HG02798 (cell line): ENCODE results near the gene ENTPD8.

Experiments used
- ATAC-seq: cut with Tn5 transposase; IDR thresholded peaks from one replicate; pipeline ENCODE4 v1.9.1; 2021; ENCODE audit warnings: mild to moderate bottlenecking; ENCODE audit not compliant: unreplicated experiment, poor library complexity

Gene ENTPD8

GRCh38 chr9:137449931-137450538, 8.9 kb upstream of the ENTPD8 start:
- ATAC-seq = no peak

GRCh38 chr9:137449081-137449844, 8.1 kb upstream of the ENTPD8 start:
- ATAC-seq = no peak

DNA sequence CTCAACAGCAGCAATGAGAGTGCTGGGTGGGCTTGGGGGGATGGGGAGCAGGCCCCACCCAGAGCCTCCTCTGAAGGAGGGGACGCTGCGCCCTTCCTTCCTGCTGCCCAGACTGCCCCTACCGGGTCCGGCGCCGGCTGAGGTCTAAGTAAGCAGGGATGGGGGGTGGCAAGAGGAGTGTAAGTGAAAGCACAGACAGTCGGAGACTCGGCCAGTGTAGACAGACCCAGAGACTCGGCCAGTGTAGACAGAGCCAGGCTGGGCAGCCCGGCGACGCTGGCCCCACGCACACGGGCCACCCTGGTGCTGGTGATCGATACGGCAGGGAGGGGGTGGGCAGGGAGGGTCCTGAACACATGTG, 7.4 kb upstream of the ENTPD8 start:
- ATAC-seq = no peak

GRCh38 chr9:137447722-137448601, 6.8 kb upstream of the ENTPD8 start:
- no peak for ATAC-seq

- ATAC-seq = no peak
These were observed 5.8 kb upstream of the ENTPD8 start for GRCh38 chr9:137446851-137447471.

DNA sequence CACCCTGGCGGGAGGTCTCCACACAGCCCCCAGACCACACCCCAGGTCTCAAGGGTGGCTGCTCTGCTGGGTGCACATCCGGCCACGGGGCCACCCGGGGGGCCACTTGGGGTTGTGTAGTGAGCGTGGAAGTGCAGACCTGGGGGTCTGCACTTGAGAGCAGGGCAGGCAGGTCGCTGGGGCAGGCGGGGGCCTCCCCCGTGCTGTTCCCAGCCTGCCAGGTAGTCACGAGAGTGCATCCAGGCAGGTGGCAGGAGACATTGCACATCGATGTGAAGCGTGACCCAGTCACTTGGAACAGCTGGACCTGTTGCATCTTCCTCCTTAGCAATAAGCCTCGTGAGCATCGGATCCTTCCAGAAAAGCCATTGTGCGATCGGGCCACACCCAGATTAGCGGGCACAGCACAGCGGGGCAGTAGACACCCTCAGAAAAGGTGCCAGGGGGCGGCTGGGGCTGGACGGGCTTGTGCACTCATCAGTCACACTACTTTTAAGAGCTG, 4.8 kb upstream of the ENTPD8 start:
- ATAC-seq = no peak

- peak; percentile 66 for ATAC-seq
These were observed 4.2 kb upstream of the ENTPD8 start for GRCh38 chr9:137445275-137445807.

GRCh38 chr9:137444106-137444790, 3.1 kb upstream of the ENTPD8 start:
- ATAC-seq = no peak

DNA sequence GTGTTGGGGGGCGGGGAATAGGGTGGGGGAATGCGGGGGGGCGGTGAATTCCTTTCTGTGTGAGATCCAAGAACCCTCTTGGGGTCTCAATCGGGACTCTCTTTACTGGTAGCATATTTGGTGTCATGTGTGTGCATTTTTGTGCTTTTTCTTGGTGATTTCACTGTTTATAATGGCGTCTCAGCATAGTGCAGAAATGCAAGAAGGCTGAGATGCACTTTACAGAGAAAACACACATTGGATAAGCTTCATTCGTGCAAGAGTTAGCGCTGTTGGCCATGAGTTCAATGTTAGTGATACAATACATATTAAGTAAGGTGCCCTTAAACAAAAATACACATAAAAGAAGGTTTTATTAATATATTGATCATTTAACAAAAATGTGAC, 771 bp upstream of the ENTPD8 start:
- ATAC-seq = no peak

DNA sequence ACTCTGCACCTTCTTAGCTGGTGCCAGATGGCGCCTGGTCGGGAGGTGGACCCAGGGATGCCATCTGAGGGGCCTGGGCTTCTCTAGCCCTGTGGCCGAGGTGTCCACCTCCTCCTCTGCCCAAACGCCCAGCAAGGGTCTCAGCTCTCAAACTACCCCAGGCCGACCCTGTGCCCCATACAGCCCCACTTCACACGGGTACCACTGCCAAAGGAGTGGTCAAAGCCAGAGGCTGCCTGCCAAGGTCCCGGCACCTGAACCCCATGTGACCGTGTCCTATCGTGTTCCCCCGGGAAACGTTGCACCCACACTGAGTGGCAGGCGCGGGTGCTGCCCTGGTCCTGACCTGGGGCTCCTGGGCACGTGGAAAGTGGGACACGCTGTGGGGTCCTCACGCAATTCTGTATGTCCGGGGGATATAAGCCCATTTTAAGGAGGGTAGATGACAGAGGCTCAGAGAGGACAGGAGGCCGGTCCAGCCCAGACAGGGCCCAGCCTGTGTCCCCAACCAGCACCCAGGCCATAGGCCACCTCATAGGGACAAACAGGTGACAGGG, 1.9 kb downstream of the ENTPD8 start:
- no peak for ATAC-seq

- no peak for ATAC-seq
These were observed 2.5 kb downstream of the ENTPD8 start for GRCh38 chr9:137438591-137439157.

DNA sequence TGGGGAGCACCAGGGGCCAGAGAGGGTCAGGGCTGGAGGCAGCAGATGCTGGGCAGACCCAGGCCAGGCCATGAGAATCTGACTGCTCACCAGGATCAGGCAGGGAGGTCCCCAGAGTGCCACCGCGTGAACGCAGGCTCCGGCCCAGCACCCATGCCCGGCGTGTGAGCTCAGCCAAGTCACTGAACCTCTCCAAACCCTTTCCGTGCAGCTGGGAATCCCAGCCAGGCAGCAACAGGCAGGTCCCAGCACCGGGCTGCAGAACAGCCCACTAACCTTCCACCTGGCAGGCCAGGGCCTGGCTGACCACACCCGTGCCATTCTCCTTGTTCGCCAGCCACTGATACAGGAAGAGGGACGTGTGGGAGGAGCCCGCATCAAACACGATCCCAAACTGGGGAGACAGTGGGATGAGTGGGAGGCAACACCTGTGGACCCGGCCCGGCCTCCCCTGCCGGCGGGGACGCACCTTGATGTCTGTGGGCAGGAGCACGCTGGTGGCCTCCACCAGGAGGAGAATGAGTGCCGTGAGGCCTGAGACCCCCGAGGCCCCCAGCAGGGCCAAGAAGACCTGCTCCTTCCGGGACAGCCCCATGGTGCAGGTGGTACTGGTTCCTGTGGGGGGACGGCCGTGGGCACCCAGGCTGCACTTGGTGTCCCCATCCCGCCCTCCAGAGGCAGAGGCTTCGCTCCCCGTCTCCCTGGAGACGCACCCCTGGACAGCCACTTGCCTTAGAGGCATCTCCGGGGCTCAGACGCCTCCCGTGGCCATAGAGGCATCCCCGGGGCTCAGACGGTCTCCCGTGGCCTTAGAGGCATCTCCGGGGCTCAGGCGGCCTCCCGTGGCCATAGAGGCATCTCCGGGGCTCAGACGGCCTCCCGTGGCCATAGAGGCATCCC, 3.2 kb downstream of the ENTPD8 start:
- no peak for ATAC-seq

DNA sequence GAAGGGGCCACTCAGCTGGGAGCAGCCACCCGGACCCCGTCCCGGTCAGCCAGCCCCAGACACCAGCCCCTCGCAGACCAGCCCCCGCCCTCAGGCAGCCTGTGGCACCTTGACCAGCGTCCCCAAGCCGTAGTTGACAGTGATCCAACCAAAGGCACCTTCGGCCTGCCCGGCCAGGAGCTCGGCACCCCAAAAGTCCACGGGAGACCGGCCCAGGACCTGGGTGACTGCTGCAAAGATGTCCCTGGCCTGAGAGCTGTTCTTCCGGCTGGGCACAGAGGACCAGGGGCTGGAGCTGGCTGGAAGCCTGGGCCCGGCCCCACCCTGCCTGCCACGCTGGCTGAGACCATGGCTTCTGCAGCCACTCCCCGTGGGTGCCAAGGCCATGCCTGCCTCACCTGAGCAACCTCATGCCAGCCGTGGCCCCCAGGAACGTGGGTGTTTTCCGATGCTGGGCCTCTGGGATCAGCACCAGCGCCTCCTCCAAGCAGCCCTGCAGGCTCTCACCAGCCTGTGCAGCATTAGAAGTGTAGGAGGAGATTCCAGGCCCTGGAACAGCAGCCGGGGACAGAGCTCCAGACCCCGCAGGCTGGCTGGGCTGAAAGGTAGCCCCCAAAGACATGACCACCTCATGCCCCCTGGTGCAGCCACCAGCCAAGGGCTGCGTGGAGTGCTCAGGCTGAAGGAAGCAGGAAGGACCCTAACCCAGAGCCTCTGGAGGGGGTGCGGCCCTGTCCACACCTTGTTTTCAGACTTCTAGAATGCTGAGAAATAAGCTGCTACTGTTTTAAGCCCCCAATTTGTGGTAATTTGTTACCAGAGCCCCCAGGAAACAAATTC, 4.2 kb downstream of the ENTPD8 start:
- ATAC-seq = no peak

DNA sequence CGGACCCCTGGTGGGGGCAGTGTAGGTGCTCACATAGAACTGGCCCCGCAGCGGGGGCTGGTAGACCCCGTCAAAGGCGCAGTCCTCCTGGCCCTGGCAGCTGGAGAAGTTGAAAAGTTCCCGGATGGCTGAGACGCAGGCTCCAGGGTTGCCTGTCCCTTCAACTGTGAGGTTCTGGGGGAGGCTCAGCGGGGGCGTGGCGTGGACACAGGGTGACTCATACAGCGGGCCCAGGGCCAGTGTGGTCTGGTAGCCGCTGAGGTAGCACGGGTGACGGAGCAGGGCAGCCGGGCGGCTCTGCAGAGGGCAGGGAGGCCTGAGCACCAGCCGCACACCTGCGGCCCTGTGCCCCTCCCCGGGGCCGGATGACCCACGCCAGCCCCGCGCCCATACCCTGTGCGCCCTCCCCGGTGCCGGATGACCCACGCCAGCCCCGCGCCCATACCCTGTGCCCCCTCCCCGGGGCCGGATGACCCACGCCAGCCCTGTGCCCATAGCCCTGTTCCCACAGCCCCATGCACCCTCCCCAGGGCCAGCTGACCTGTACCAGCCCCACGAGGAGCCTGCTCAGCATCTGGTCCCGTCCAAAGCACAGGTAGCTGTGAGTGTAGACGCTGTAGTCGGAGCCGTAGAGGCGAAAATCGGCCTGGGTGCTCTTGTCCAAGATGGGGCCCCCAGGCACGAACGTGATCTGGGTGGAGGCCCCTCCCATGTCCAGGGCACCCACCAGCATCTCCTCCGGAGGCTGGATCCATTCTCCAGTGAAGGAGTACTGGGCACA, 5.0 kb downstream of the ENTPD8 start:
- ATAC-seq = no peak

DNA sequence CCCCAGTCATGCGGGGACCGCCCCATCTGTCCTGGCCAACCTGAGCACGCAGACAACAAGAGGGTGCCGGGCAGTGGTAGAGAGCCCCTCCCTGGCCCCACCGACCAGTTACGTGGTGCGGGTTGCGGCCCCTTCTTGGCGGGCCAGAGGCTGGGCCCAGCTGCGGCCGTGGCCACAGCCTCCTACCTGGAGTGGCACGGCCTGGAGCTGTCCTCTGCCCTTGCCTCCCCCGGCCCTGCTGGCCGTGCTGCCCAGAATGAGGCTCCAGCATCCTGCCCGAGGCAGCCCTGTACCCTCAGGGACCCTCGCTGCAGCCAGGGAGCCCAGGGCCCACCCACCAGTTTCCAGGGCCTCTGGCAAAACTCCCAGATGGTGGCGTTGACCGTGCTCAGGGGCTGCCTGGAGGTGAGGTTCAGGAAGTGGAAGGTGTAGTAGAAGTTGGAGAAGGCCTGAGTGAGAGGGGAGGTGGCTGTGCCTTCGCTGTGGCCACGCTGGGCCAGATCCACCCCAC, 5.7 kb downstream of the ENTPD8 start:
- no peak for ATAC-seq
